Epidermal melanocyte (primary cell): ENCODE results near the gene SERPINB7.
"Not testable (repeated sequence)": the region's sequence is repeated elsewhere in the genome, so short reads cannot be mapped to it uniquely, and the experiment has no call there.

Experiments used
- DNase-seq: peaks from one replicate; pipeline ENCODE4 v3.0.0; 2011; ENCODE audit warnings: low spot score; ENCODE audit not compliant: insufficient read length

SERPINB7 gene, protein sequence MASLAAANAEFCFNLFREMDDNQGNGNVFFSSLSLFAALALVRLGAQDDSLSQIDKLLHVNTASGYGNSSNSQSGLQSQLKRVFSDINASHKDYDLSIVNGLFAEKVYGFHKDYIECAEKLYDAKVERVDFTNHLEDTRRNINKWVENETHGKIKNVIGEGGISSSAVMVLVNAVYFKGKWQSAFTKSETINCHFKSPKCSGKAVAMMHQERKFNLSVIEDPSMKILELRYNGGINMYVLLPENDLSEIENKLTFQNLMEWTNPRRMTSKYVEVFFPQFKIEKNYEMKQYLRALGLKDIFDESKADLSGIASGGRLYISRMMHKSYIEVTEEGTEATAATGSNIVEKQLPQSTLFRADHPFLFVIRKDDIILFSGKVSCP

DNA sequence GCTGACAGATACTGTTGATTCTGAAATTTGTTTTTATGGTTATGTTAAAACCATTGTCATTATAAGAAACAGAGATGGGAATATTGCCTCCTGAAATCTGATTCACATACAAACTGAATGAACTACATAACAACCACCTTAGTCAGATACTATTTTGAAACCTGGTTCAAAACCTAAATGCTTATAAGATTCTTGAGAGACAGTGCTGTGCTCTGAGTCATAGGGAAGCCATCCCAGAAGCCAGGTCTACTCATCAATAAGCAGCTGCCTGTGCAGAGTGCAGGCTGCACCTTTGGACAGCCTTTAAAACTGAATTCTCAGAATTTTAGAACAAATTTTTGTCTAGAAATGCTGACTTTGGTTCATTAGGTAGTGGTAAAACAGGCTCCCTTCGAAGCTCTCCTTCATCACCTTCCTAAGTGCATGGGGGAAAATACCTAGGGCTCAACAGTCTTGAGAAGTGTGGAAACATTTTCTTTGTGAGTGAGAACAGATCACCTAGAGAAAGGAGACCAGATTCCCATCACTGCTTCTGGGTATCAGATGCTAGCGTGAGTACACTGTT, at the start of gene SERPINB7:
Gene SERPINB7 (plus strand): TSS at position 253 of the 565 bp plus-strand sequence. CDS start 6,955 bp downstream, outside the sequence.
- DNase-seq: no peak

- DNase-seq: no peak
These were observed 49.3 kb upstream of the SERPINB7 start for GRCh38 chr18:63725682-63726480.

- no peak for DNase-seq
These were observed 44.4 kb upstream of the SERPINB7 start for GRCh38 chr18:63730773-63731172.

DNA sequence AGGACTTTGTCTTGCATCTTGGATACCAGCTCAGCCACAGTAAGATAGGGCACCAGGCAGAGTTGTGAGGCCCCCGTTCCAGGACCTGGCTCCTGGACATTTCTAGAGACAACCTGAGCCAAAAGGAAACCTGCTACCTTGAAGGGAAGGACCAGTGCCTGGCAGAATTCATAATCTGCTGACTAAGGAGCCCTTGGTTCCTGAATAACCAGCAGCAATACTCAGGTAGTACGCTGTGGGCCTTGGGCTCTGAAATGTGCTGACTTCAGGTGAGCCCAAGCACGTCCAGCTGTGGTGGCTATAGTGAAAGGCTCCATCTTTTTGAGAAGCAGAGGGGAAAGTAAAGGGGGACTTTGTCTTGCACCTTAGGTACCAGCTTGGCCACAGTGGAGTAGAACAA, 44.0 kb upstream of the SERPINB7 start:
- no peak for DNase-seq

- no peak for DNase-seq
These were observed 38.3 kb upstream of the SERPINB7 start for GRCh38 chr18:63736876-63737275.

DNA sequence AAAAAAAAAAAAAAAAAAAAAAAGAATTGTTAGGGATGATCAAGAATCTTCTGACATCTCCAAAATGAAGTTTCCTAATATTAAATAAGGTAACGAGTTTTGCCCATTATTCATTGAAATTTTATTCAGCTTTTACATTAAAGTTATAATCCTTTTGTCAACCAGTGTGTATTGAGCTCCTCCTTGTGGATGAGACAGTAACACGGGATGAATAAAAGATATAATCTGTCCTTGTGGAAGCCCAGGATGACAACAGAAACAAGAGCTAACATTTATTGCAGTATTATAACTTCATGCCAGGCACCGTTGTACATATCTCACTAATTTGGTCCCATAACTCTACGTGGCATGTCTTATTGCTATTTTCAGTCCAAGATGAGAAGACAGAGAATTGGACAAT, 33.4 kb upstream of the SERPINB7 start:
- DNase-seq: no peak

DNA sequence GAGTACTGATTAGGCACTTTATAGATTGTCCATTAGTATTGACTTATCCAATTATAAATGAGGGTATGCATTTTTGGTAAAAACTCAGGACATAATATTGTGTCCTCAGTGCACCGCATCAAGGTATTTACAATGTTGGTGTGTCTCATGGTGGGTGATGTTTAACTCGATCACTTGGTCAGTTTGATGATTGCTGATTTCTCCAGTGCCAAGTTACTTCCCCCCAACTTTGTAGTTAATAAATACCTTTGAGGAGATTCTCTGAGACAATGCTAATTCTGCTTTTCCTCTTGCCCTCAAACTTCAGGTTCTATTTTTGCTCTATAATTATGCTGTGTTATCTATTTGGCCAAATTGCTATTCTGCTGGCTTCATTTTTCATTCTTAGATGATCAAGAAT, 28.2 kb upstream of the SERPINB7 start:
- no peak for DNase-seq

DNA sequence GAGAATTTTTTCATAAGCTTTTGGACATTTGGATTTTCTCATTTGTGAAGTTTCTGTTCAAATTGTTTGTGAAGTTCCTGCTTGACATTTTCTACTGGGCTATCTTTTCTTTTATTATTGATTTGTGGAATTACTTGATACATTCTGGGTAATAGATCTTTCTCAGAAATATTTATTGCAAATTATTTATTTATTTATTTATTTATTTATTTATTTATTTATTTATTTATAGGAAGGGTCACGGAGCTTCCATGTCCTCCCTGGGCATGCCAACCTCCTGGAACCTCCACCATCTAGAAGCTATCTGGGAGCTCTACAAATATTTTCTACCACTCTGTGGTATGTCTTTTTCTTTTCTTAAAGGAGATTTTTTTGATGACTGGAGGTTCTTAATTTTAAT, 25.7 kb upstream of the SERPINB7 start:
- DNase-seq: no peak

DNA sequence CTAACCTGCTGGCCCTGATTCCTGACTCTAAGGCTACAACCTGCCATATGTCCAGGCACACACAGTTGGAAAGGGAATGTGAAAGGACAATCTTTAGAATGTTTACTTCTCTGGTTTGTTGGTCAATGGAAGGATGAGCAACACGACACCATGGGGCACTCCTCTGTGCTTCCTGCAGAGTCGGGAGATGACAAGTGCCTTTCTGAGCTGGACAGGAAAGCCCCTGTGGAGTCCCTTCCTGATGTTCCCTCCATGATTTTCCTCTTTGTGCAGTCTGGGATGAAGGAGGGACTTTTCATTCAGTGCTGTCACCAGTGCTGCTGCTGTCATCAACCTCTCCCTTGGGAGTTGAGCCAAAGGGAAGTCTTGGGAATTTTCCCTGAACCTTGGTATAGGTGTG, 22.6 kb upstream of the SERPINB7 start:
- no peak for DNase-seq

DNA sequence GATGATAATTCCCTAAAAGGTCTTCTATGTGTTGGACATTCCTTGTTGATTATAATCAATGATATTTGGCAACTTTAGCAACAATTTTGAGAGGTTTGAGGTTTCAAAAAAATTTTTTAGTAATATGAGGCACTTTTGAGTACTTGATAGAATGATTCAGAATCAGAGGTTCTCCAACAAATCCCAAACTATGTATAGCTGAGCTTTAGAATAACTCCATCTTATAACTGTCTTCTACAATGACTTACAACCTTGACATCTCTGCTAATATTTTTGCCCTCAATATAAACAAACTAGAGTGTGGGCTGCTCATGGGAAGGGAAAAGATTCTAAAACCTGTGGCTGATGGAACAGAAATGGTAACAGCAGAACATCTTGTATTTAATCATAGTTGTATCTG, 21.5 kb upstream of the SERPINB7 start:
- DNase-seq: no peak

- DNase-seq: no peak
These were observed 17.7 kb upstream of the SERPINB7 start for GRCh38 chr18:63757541-63757940.

DNA sequence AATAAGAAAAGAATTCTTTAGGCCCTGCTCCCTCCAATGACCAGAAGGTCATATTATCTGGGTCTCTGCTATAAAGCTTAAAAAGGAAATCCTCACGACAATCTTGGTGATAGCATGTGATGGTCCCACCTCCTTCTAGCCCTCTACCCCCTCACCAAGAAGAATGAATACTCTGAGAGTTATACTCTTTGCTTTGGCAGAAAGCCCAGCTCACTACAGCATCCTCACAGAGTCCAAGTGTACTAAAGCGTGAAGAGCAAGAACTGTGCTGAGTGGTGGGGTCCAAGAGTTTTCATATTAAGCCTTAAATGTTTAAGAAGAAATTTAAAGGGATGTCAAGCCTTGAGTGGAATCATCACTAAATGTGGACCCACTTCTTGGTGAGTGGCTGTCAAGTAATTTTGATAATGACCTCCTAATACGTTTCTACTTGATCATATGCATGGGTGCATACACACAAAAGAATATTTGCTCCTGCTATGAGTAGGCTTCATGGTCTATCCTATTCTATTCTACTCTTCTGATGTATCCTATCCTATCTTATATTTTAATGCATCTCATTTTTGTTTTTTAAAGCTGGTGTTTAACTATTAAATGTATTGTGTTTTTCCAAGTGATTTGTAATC, 16.5 kb upstream of the SERPINB7 start:
- no peak for DNase-seq

- not testable (repeated sequence) for DNase-seq
These were observed 15.4 kb upstream of the SERPINB7 start for GRCh38 chr18:63759786-63760185.

GRCh38 chr18:63762518-63762917, 12.7 kb upstream of the SERPINB7 start:
- no peak for DNase-seq

DNA sequence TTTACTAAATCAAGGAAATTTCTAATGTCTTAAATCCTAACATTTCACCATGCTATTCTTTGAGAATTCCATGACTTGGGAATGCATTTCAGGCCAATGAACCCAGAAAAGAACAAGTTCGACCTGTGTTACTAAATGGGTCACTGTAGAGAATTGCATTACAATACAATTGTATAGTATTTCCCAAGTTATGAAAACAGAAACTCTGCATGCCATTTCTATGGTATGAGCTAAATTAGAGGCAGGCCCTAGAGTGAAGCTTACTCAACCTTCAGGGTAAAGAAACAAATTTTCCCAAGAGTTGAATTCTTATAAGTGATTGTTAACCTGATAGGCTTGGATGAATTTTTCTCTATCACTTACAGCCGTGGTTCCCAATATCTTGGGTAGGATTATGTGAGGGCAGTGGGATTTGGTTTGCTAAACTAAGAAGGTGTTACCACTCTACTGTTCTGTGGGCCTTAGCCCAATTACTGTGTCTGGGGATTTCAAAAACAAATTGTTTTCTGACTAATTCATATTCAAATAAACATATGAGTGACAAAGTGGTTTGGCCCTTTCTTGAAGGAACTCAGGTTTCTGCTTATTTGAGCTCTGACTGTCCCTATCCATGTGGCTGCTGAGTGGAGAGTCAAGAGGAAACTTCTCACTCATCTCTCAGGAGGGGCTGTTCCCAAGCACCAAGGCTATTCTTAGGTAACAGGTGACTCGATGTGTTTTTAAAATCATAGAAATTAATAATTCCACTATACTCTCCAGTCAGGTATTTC, 11.2 kb upstream of the SERPINB7 start:
- DNase-seq: no peak

GRCh38 chr18:63765837-63766236, 9.4 kb upstream of the SERPINB7 start:
- no peak for DNase-seq

GRCh38 chr18:63773551-63773950, 1.7 kb upstream of the SERPINB7 start:
- DNase-seq: no peak

DNA sequence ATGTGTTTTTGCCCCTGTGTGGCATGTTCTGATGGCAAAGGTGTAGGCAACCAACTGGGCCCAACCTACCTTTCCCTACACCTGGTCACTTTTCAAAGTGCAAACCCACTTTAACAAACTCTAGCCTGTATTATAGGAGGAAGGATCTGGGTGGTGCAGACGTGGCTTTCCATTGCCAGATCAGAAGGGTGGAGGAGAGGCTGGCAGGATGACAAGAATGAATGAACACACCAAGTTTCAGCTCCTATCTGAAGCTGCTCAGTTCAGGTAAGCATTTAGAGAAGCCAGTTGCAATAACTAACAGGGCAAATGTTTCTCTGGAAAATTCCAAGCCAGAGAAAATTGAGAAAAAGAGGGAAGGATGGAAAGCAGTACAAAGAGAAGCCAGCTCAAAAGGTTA, 707 bp upstream of the SERPINB7 start:
- no peak for DNase-seq

DNA sequence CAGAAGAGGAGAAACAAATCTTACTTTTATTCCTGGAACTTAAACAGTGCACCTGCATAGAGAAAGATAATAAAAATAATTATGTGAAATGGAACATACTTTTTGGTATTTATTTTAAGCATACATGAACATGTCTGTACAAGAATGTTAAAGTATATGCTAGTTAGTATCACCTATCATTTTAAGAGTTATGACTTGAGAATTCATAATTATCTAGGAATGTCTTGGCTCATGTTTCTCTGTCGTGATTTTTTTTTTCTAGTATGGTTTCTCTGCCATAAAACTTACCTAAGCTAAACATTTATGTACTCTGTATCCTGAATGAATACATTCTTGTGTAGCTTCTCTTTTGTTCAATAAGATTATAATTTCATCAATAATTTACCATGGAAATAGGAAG, 4.2 kb downstream of the SERPINB7 start:
- DNase-seq: no peak

DNA sequence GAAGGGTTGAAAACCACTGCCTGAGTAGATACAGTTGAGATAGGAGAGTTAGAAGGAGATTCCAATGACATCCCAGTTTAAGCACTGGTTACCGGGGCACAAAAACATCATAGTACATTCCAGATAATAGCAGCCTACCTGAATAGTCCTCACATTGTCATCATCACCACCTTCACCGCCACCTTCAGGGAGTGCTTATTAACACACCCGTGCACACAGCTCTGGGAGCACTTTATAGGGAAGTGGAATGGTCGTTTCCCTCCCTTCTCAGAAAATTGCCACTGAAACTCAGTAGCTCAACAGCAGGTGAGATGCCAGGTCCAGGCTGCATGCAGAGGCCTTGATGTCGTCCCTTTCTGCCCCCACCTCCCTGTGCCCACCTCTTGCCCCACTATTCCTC, 8.2 kb downstream of the SERPINB7 start:
- no peak for DNase-seq

DNA sequence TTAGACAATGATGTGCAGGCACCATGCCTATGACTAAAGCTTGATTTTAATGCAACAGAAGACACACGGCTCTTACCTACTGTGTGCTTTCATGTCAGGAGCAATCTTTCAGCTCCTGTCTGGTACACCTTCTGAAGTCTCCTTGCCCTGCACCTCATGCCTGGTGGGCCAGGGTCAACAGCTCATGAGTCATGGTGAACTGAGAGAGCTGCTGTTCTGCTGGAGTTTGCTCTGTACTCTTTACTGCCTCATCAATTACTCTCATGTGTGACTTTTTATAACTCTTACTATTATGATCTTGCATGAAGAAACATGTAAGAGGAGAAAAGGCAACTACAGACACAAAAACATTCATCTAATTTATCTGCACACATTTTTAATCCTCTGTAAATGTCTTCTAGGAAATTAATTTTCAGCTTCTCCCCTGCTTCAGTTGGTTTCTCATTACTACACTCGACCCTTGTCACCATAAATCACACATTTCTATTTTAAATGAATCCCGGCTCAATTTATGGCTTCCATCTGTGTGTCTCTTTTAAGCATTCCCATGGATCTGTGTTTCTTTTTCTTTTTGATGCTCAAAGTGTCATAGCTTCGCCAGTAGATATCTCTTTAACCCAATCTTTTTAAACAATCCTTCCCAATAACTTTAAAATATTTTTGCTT, 9.7 kb downstream of the SERPINB7 start:
- no peak for DNase-seq
